Medulla oblongata (tissue), 1 donor: Measurements from ENCODE around the gene CAMK1D.

ENCODE experiments used
- DNase-seq: peaks from one replicate; pipeline ENCODE4 v3.0.0-alpha.2; 2015; ENCODE audit errors: extremely low spot score

CAMK1D gene

DNA sequence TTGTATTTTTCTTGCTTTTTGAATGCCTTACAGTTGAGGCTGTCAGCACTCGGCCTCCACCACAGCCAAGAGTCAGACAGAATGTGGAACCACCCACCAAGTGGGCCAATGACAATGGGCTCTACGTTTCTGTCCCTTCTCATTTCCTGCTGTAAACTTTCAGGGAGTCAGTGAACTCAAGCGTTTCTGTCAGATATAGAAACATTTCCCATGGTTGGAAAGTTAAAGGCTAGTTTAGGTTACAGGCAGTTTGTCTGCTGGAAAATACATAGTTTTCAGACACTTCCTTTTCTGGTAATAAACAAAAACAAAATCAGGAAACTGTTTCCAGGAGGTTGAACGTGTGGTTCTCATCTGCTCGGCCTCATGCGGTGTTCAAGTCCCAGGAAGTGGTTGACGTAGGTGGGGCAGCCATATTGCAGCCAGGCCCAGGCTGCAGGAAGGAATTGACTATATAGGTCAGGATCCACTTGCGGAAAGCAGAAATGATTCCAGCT lies 245.1 kb downstream of the CAMK1D start:
- no peak for DNase-seq

DNA sequence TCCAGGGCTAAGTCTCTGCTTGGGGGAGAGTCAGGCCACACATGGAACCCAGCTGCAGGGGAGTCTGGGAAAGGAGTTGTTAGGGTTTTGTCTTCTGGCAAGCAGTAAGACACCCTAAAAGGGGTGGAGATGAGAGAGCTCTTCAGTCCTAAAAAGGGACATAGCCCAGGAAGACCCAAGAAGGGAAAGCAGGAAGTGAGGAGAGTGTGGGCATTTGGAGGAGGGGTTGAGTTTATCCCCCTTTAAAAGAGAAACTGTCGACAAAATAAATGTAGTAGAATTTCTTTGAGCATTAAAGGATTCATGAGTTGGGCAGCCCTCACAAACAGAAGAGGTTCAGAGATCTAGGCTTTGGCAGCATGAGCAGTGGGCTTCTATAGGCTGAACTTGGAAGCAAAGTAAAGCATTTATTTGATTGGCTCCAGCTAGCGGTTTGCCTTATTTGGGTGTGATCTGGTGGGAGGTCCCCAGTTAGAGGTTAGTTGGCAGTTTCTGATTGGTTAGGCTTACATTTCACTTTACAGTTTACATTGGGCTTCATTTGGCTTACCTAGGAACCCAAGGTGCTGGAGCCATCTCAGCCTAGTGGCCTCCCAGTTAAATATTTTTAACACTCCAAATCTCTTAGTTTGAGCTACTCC lies 246.7 kb downstream of the CAMK1D start:
- no peak for DNase-seq

DNA sequence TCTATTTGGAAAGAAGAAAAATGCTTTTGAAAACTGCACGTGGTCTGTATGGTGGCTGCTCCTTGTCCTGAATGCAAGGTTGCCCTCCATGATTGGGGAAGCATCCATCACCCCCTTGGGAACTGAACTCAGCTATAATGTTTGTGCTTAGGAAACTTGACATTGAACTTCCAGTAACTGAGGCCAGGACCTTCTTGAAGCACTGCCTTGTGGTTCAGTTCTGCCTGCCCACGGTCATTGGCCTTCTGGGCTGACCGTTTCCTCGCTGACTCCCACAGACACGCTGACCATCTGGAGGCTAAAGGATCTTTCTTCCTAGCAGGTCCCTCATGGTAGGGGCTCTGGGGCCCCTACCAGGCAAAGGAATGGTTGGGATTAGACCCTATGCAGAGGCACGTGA lies 247.8 kb downstream of the CAMK1D start:
- DNase-seq: no peak

DNA sequence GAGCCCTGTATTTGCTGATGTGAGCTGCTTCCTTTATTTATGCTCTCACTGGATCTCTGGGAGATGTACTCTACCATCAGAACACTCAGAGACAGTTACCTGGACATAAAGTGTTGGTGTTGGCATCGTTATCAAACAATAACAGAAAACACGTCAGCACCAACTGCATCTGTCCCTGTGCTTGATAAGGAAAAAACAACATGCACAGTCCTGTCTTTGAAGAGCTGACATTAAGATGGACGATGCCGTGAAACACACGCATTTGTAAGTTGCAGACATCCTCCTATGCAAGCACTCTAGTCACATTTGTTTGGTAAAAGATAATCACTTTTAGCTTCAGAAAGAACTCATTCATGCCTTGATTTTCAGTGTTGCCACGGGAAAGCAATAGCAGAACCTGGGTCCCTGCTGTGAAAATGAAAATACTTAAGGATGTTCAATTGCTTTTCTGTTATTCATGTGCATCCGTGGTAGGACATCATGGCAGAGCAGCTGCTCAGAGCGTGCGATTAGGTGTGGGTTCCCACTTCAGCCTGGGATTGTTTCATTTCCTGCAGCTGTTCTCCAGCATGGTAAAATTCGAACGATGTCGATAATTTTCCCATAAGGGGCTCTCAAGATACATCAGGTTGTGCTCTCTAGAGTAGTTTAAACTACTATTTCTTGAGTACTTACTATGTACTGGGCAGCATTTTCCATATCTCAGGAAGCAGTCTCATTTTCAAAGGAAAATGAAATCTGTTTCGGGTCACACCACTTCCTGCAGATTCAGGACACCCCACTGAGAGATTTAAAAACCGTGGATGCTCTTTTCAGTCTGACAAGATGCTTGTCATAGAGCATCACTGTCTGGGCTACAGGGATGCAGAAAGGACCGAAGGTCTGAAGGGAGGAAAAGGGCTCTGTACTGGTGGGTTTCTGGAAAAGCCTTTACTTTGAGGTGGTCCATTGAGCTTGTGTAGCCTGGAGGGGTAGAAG lies 248.7 kb downstream of the CAMK1D start:
- DNase-seq: no peak

DNA sequence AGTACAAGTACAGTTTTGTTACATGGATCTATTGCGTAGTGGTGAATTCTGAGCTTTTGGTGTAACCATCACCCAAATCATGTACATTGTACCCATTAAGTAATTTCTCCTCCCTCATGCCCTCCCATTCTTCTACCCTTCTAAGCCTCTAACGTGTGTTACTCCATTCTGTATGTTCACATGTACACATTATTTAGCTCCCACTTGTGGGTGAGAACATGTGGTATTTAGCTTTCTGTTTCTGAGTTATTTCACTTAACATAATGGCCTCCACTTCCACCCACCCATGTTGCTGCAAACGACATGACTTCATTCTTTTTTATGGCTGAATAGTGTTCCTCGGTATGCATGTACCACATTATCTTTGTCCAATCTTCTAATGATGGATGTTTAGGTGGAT lies 251.3 kb downstream of the CAMK1D start:
- no peak for DNase-seq

DNA sequence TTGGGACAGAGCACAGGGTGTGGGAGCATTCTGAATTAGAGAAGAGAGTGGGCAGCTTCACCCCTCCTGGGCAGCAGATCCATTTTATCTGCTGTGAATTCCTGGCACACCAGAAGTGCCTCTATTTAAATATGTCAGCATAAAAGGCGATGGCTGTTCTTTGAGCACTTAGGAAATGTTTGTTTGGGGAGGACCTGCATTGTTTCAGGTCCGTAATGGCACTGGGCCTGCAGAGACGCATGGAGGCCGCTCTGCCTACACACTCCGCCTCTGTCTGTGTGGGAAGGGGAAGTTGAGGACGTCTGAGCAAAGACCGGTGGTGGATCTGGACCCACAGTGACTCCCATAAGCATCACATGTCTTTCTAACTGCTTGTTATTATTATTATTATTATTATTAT lies 253.2 kb downstream of the CAMK1D start:
- DNase-seq: no peak

DNA sequence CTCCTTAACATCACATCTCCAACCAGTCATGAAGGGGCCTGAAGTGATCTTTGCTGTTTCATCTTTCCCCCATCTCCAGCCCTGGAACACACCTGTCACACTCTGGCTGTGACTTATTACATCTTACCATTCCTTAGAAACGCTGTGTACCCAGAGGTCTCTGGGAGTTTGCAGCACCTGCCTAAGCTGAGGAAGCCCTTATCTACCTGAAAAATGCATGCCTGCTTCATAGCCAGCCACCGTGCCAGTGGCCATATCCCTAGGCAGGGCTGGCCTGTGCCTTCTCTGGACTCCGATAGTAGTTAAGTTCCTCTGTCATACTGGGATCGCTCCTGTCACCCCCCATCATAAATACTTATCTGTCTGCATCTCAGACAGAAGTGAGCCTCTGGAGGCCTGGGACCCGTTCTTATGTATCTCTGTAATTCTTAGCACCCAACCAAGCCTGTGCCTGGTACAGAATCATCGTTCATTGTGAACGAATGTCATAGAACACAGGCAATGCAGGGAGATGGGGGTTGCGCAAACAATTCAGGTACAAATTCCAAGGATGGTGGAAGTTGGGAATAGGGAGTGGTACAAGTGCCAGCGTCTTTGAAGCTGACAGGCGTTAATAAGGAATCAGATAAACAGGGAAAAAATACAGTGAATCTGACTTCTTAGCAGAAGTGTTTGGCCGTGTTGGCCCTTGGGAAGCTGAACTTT lies 254.6 kb downstream of the CAMK1D start:
- no peak for DNase-seq

DNA sequence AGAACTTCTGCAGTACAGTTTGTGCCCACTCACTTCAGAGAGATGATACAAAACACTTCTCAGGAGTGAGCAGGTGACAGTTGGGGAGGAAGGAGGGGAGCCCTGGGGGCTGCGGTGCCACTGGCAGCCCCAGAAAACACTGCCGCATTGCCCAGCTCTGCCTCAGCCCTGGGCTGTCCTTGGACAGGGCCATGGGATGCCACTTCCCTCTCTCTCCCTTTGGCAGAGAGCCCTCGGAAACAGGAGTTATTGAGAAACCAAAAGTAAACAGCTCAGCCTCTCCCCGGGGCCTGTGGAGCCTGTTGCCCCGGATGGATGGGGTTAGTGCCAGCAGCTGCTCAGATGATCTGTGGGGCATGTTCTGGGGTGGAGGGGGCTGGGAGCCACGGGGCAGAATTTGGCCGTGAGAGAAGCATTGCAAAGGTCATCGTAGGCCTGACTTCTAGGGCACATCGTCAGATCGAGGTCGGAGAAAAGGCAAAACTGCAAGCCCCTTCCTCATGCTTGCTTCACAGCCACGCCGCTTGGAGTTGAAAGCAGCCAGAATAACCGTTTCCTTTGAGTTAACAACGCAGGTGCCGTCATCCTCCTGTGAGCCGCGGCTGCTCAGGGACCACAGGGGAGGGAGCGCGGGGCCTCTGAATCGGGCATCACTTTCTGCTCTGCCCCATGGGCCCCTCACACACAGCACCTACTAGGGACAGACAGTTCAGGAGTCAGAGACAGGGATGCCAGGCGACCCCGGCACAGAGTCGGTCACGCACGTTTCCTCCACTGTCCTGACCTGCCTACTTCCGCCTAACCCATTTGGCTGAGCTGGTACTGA lies 256.4 kb downstream of the CAMK1D start:
- DNase-seq: peak; percentile 94

DNA sequence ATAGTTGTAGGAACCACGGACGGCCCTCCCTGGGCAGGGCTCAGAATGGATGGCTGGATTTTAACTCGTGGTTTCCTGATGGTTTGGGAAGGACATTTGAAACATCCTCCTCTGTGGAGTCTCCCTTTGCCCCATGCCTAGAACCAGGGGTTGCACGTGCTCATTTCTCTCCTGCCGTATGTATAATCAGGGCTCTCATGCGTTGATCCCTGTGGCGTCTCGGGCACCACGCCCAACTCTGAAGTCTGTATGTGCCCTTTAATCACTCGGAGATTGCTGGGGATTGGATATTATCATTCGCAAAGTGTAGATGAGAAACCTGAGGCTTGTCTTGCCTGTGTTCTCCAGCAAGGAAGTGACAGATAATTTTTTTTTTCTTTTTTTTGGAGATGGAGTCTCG lies 257.1 kb downstream of the CAMK1D start:
- DNase-seq: no peak

DNA sequence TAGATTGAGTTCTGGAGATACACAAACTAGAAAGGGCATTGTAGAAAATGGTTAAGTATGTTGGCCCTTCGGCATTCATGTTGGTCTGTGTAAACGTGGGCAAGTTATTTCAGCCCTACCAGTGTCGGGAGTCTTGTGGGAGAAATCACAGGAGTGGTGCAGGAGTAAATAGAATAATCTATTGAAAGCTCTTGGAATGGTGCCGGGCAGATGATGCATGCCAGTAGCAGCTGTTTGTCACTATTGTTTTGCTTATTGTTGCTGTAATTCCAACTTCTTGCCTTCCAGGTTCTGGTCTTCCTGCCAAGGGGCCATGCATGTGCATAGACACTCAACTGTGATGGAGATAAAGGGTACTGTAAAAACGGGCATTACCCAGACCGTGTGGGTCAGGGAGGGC lies 259.4 kb downstream of the CAMK1D start:
- DNase-seq: no peak

DNA sequence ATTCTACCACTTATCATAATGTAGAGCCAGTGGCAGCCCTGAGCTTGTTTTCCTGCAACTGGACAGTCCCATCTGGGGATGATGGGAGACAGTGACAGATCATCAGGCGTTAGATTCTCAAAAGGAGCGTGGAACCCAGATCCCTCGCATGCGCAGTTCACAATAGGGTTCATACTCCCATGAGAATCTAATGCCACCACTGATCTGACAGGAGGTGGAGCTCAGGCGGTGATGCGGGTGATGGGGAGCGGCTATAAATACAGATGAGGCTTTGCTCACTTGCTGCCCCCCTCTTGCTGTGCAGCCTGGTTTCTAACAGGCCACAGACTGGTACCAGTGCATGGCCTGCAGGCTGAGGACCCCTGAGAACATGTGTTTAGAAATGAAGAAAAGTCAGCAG lies 260.1 kb downstream of the CAMK1D start:
- no peak for DNase-seq

DNA sequence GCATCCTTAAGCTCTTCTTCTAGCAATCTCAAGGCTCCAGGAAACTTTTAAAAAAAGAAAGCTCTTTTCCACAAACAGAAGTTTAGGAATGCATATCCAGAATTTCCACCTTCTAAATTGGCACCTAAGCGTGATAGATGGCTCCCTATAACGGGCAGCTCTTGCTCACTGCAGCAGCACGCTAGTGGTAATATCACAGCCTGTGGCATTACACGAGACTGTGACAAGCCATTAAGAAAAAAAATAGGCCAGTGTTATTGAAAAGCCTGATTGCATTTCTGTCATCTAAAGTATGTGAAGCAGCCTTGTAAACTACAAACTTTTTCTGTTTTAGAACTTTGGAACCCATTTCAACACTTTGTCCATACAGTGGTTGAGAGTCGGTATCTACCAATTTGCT lies 263.8 kb downstream of the CAMK1D start:
- DNase-seq: no peak

DNA sequence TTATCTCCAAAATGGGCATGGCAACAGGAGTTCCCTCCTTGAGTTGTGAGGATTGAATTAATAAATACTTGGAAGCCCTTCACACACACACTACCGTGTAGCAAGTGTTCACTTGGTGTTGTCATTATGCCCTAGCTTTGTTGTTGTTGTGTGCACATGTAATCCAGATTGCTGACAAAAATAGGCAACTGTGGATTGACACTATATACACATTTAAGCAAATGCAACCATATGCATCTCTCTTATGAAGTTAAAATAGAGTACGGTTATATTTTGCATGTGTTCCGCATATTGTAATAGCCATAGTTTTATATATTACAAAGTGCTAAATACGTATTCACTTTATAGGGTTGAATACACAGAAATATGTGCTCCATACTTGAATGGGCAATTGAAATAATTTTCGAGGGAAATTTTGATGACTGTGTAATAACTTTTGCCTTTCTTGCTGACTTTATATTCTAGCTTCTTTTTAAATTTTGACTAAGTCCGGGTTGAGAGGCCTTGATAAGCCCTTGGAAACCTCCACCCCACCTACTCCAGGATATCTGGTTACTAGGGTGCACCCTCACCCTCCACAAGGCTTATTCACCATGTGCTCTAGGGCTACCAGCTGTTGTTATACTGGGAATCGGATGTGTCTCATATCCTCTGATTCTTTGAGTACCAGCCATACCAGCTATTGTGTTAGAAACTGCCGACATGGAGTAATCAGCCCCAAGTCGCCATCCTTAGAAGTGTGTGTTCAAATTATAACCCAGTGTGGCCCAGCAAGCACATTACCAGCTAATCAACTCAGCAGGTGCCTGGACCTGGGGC lies 265.0 kb downstream of the CAMK1D start:
- no peak for DNase-seq

DNA sequence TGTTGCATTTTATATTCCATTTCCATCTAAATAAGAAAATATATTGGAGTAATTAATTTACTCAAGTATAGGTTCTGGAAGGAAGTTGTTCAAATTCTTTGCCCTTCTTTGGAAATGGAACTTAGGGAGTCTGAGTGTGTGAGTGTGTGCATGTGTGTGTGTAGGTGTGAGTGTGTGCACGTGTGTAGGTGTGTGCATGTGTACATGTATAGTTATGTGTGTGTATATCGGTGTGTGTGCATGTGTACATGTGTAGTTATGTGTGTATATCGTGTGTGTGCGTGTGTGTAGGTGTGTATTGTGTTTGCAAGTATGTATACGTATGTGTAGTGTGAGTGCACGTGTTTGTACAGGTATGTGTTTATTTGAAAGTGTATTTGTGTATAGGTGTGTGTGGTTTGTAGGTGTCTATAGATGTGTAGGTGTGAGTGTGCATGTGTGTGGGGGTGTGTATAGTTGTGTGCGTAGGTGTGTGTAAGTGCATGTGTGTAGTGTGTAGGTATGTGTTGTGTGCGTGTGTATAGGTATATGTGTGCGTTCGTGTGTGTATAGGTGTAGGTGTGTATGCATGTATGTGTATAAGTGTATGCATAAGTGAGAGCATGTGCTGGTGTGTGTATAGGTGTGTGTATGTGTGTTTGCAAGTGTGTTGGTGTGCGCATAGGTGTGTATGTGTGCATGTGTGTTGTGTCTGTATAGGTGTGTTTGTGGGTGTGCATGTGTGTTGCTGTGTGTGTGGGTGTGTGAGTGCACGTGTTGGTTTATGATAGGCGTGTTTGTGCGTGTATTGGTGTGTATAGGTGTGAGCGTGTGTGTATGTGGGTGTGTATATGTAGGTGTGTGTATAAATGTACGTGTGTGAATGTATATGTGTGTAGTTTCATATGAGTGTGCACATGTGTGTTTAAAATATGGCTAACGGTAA lies 266.2 kb downstream of the CAMK1D start:
- DNase-seq: no peak

DNA sequence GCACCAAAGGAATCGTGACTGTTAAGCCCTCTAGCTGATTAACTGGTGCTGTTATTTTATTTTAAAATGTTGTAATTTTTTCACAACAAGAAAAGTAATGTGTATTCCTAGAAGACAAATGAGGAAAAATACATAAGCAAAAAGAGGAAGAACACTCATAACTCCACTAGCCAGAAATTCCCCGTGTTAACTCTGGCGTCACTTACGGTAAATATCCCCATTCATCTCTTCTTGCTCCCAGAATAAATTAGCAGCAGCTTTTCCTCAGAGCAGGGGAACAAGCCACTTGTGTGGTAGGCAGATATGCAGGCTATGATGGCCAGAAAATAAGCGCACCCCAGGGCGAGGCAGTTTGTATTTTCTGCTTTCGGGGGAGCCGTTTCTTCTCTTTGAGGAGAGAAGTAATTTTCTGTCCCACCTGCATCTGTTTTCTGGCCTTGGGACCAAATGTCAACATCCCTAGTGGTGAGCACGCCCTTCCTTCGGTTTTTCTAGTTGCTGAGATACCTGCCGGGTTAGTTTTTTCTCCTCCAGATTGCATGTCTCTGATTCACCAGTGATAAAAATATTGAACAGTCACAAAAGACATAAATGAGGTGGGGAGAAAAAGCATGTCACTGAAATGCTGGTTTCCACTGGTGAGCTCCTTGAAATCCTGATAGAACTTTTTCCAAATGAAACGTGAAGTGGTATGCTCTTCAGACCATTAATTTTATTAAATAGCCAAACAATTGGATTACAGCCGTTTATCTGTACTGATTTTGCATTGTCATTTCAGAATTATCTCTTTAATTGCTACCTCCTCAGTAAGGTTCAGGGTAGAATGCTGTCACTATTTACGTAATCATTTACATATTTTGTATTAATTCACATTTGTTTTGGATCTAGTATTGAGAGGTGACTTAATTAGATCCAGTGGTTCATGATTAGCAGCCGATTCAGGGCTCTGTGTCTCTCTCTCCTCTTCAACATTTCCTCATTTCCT lies 268.1 kb downstream of the CAMK1D start:
- DNase-seq: peak; percentile 32

DNA sequence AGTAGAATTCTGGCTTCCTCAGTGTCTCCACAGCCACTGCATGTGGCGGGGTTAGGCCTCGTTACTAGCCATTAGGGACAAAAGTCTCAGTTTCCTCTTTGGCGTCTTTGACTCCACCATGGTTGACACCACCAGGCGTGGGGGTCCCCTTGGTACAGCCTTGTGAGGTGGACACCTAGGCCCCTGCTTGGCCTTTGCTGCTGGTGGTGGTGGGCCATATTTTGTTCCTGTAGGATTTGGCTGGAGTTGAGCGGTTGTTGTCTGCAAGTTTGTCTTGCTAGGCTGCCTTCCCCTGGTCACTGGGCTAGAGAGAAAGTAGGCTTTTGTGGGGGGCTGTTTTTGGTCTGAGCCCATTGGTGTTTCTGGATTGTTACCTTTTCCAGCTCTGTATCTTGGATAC lies 272.7 kb downstream of the CAMK1D start:
- DNase-seq: no peak

DNA sequence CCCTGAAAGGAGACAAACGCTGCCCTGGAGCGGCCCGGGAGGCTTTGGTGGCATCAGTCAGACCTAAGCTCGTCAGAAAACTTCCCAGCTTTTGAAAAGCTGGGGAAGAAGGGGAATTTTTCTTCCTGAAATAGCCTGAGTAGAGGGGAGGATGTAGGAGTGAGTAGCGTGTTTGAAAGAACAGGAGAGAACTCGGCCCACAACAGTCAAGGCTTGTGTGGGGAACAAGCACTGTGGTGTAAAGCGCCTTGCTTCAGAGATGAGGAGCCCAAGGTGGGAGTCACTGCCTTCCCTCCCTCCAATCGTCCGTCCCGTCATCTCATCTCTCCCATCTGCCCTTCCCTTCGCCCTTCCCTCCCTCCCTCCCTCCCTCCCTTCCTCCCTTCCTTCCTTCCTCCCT lies 273.3 kb downstream of the CAMK1D start:
- no peak for DNase-seq

DNA sequence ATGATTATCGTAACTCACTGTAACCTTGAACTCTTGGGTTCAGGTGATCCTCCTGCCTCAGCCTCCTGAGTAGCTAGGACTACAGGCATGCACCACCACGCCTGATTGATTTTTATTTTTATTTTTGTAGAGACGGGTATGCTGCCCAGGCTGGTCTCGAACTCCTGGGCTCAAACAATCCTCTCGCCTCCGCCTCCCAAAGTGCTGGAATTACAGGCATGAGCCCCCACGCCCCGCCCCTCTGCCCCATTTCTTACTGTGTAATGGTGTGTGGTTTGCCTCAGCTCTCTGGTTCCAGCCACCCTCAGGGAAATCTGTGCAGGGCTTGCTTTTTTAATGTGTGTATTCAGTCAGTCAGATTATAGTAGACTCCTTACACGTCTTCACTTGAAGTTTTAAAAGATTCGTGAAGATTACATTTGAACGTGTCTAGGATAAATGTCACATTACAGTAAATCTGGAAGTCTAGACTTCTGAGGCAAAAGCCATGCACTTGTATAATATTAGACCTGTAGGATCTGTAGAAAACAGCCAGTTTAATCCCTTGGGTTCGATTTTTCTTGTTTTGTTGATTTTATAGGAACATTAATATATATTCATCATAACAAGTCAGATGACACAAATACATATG lies 276.2 kb downstream of the CAMK1D start:
- DNase-seq: no peak
